Effector CD8-positive, alpha-beta T cell (primary cell): ENCODE data around the gene CNST.
"Not testable (repeated sequence)": the region's sequence is repeated elsewhere in the genome, so short reads cannot be mapped to it uniquely, and the experiment has no call there.

Experiments
- DNase-seq: peaks from one replicate; lab custom pipeline; 2025; lab: John Stamatoyannopoulos, UW

CNST gene

DNA sequence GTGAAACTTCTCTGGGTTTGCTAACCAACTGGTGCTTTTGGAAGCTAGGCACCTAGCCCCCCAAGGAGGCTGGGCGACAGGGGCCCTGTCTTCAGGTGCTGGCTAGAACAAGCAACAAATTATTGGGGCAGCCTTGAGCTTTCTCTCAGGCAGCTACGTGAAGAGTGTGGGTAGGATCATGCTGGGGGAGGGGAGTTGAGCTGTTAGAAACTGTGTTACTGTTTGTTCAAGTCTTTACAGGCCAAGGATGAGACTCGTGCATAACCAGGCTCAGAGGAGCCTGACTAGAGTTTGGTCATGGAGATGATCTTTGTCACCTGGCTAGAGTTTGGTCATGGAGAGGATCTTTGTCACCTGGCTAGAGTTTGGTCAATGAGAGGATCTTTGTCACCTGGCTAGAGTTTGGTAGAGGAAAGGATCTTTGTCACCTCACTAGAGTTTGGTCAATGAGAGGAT is 145.3 kb downstream of the CNST start:
- DNase-seq: no peak

DNA sequence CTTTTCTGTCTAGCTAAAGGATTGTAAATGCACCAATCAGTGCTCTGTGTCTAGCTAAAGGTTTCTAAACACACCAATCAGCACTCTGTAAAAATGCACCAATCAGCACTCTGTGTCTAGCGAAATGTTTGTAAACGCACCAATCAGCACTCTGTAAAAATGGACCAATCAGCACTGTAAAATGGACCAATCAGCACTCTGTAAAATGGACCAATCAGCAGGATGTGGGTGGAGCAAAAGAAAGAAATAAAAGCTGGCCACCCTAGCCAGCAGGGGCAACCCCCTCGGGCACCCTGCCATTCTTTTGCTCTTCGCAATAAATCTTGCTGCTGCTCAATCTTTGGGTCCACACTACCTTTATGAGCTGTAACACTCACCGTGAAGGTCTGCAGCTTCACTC is 146.2 kb downstream of the CNST start:
- DNase-seq: not testable (repeated sequence)
